GM13976 (cell line): Measurements from ENCODE around the gene PRSS2.
"Not testable (repeated sequence)": the region's sequence is repeated elsewhere in the genome, so short reads cannot be mapped to it uniquely, and the experiment has no call there.

Experiments
- DNase-seq: peaks from one replicate; pipeline ENCODE4 v3.0.0; 2012; ENCODE audit warnings: low spot score
- CTCF ChIP-seq: IDR thresholded peaks from 2 replicates; pipeline ENCODE4 v1.5.1; 2012; ENCODE audit warnings: borderline replicate concordance, mild to moderate bottlenecking; ENCODE audit not compliant: insufficient read depth; ENCODE audit errors: extremely low read depth, missing control alignments, control extremely low read depth
- in situ Hi-C: fragments of 300-500 bp; cut with MboI; formaldehyde crosslinking; loops from one replicate; pipeline ENCODE4 v1.12.0; 2022; ENCODE audit warnings: low sequenced_read_pairs, mixed read lengths, inconsistent platforms; ENCODE audit not compliant: unreplicated experiment

PRSS2 gene

DNA sequence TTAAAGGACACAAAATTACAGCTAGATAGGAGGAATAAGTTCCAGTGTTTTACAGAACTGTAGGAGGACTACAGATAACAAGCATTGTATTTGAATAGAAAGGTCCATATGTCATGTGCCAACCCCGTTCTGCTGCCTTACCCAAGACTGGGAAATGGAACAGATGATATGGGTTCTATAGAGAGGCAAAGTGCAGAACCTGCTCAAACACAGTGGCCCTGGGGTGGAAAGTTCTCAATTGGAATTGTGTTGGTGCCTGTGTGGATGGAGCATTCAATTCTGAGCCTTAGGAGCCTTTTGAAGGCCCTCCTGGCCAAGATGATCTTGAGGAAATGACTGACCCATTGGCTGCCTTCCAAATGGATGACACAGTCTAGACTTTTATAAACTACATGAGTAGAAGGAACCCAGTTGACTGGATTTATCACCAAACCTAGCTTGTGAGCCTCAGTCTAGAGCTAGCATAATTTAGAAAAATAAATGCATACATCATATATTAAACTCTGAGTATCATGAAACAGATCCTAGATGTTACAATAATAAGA, 25.6 kb upstream of the PRSS2 start:
- TF ChIP-seq CTCF = no peak
- in situ Hi-C loops = no loop called here
- DNase-seq = no peak

DNA sequence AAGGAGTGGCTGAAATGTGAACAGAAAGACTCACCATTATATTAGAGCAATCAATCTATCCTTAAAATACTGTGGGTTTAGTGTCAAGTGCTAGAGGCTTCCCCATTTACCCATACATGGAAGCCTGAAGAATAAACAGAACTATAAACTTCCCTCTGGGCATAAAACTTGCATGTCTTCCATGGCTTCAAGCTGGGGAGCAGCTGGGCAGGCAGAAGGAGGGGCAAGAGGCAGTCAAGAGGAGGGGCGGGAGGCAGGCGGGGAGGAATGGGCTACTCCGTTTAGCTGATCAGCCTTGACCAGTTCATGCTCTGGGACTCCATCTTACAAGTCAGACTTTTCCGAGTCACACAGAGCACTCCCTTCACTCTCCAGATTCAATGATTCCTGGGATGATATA, 25.0 kb upstream of the PRSS2 start:
- no peak for TF ChIP-seq CTCF
- in situ Hi-C loops = no loop called here
- DNase-seq = no peak

GRCh38 chr7:142746264-142746663, 24.5 kb upstream of the PRSS2 start:
- TF ChIP-seq CTCF = no peak
- in situ Hi-C loops = no loop called here
- DNase-seq = no peak

- in situ Hi-C loops, DNase-seq: not testable (repeated sequence)
Observed at GRCh38 chr7:142748410-142748809, 22.4 kb upstream of the PRSS2 start.

DNA sequence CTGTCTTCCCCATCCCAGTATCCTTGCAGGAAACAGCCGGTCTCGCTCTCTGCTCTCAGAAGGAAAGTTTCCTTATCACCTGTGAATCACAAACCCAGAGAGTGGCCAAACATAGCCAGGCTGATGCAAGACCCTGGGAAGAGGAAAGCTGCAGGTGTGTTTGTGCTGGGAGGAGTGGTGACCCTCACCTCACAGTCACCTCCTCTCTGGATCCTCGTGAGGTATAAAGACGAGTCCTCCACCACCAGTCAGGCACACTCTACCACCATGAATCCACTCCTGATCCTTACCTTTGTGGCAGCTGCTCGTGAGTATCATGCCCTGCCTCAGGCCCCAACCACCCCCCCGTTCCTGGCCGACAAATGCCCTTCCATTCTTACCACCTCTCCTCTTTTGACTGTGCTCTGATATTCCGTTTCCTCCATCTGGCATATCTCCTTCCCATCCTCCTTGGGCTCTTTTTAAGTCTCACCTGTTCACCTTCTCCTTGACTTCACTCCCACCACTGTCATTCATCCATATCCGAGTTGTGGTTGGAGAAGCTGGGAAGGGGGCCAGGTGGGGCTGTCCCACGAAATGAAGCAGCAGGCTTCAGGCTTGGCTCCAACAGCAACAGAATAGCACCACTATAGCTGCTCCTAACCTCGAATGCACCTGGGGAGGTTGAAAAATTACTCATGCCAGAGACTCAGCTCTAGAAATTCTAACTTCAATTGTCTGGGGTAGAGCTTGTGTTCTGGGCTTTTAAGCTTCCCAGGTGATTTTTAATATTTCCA, 21.4 kb upstream of the PRSS2 start, which contains the start of gene PRSS1:
Gene PRSS1, plus strand, starts transcription at position 255 of the 776 bp plus-strand sequence. Its CDS starts 13 bp downstream, at position 268.
- DNase-seq = no peak
- in situ Hi-C loops = no loop called here
- no peak for TF ChIP-seq CTCF

- in situ Hi-C loops = no loop called here
- TF ChIP-seq CTCF = no peak
- no peak for DNase-seq
Observed at GRCh38 chr7:142750321-142750938, 20.3 kb upstream of the PRSS2 start.

GRCh38 chr7:142751526-142752175, 19.1 kb upstream of the PRSS2 start:
- in situ Hi-C loops, DNase-seq: not testable (repeated sequence)
